ENCODE data around the gene VASH1. TPM values are rescaled to one million over a fixed set of nuclear protein-coding genes. Genes with fewer than 3 reads are reported as not detected.
"Not testable (repeated sequence)": the region's sequence is repeated elsewhere in the genome, so short reads cannot be mapped to it uniquely, and the experiment has no call there.

Gene VASH1
- total RNA-seq = 5.4 TPM

- peak in 2 of 3 donors; percentile 56 to 66 for DNase-seq (ENCODE audit: low read depth in 2 of 3, low spot score in 2 of 3)
These were observed at the start of gene VASH1 for GRCh38 chr14:76761136-76761959. Gene VASH1 (plus strand): TSS chr14:76761468. CDS start chr14:76762822, 1,354 bp downstream.

- DNase-seq (ENCODE audit: low read depth in 2 of 3, low spot score in 2 of 3) = no peak
These were observed 48.1 kb upstream of the VASH1 start for GRCh38 chr14:76713121-76713520.

DNA sequence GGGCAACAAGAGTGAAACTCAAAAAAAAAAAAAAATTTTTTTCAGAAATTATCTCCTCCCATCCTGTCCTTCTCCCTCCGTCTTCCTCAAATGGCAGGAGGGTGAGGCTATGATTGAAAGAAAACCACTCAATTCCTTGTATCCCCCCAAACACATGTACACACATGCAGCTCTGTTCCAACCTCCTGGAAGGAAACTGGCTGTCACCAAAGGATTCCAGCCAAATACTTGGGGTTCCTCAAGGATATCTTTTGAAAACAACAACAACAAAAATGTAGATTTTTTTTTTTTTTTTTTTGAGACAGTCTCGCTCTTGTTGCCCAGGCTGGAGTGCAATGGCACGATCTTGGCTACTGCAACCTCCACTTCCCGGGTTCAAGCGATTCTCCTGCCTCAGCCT is 46.8 kb upstream of the VASH1 start:
- DNase-seq (ENCODE audit: low read depth in 2 of 3, low spot score in 2 of 3) = no peak

DNA sequence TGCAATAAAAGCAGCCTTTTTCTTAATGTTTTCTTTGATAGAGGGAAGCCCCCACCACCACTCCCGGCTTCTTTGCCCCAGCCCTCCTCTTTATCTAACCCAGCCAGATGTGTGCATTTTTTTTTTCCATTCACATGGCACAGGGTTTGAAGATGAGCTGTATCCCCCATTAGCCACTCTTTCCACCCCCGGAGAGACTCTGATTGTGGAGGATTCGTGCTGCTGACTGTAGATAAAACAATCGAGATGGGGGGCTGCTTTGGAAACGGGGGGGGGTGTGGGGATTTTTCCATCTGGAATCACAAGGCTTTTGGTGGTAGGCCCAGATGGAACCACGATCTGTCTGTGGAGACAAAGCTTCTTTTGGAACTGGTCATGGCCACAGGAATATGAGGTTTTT is 46.2 kb upstream of the VASH1 start:
- DNase-seq (ENCODE audit: low read depth in 2 of 3, low spot score in 2 of 3) = peak in 2 of 3 donors; percentile 51 to 67

DNA sequence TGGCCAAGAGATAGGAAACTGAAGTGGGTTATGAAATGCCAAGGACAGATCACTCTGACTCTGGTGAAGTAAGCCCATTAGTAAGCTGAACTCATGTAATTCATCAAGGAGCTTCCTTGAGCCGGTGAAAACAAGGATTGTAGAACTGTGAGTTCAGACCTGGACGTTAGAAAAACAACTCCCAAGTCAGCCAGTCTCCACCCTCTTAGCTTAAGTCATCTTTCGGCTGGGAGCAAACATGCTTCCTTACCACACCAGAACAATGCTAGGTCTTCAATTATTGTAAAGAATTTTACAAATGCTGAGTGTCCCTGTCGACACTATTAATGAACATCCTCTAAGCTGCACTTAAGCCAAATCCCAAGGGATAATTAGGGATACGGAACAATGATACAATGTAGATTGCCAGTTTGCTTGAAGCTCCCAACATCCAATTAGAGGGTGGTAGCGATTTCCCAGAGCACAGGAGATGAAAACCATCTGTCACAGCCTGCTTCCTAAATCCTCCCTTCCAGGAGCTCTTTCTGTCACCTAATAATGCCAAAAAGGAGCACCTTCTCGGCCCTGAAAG is 45.7 kb upstream of the VASH1 start:
- DNase-seq (ENCODE audit: low read depth in 2 of 3, low spot score in 2 of 3) = no peak

DNA sequence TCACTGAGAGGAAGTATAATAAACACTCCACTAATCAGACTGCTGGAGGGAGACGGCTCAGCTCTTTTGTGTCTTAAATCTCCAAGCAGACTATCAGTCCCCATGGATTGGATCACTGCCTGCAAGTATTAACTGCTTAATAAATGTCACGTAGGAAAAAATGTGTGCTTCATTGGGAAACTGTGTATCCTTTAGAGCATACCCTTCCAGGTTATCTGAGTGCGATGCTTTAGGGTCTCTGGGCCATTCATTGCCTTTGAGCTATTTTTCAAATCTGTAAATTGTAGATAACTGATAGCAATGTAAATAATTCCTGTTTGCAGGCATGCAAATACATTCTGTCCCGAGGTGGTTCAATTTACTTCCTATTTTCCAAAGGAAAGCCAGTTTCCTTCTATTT is 45.0 kb upstream of the VASH1 start:
- DNase-seq (ENCODE audit: low read depth in 2 of 3, low spot score in 2 of 3) = no peak

DNA sequence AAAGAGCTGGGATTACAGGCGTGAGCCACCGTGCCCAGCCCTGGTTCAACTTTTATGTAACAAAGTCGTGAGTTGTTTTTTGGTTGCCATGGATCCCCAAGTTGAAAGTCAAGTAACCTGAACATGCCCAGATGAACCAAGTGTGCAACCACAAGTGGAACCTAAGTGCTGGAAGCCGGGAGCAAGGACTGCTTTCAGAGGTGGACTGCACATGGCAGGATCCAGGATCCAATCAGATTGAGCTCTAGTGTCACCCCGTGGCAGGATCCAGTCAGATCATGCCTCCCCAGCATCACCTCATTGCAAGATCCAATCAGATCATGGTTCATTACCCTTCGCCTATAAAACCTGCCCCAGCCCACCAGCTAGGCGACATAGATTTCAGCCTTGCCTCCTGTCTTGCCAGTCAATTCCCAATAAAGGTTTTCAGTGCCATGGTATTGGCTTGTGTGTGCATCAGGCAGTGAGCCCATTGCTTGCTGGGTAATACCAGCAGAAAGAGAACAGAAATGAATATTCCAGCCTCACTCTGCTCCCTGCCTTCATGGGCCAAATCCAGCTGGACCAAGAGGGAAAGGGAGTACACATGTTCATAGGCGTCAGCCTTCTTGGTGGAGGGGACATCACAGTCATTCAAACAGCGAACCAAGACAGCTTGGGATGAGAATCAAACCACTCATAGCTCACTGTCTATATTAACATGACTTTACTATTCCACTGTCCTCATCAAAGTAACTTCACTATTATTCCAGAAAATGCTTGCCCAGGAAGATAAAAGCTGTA is 43.6 kb upstream of the VASH1 start:
- DNase-seq (ENCODE audit: low read depth in 2 of 3, low spot score in 2 of 3) = no peak

- DNase-seq (ENCODE audit: low read depth in 2 of 3, low spot score in 2 of 3) = no peak
These were observed 42.8 kb upstream of the VASH1 start for GRCh38 chr14:76718306-76719040.

- DNase-seq (ENCODE audit: low read depth in 2 of 3, low spot score in 2 of 3) = no peak
These were observed 41.6 kb upstream of the VASH1 start for GRCh38 chr14:76719666-76720065.

- no peak for DNase-seq (ENCODE audit: low read depth in 2 of 3, low spot score in 2 of 3)
These were observed 40.9 kb upstream of the VASH1 start for GRCh38 chr14:76720382-76720813.

DNA sequence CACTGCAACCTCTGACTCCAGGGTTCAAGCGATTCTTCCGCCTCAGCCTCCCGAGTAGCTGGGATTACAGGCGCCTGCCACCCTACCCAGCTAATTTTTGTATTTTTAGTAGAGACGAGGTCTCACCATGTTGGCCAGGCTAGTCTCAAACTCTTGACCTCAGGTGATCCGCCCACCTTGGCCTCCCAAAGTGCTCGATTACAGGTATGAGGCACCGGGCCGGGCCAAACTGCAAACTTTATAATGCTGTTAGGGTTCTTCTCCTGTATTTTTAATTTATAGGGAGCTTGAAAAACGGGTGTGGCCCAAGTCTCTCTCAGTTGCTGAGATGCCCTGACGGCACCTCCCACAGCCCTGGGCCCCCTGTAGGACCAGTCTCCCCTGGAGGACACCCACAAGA is 39.8 kb upstream of the VASH1 start:
- DNase-seq (ENCODE audit: low read depth in 2 of 3, low spot score in 2 of 3) = not testable (repeated sequence)

GRCh38 chr14:76724651-76725550 is 36.4 kb upstream of the VASH1 start:
- no peak for DNase-seq (ENCODE audit: low read depth in 2 of 3, low spot score in 2 of 3)

DNA sequence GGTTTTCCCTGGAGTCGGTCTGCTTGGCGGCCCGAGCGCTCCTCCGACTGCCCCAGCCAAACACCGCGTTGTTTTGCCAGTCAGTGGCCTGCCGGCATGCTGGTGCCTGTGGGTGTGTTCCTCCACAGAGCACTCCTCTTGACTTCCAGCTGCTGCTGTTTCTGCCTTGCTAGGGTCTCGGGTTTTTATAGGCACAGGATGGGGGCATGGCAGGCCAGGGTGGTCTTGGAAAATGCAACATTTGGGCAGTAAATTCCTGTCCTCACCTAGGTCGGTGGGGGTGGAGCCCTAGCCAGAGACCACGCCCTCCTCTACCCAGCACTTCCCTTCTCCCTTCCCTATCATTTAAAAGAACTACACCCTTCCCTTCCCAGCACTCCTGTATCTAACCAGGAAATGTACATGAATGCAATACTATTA is 34.7 kb upstream of the VASH1 start:
- DNase-seq (ENCODE audit: low read depth in 2 of 3, low spot score in 2 of 3) = no peak

DNA sequence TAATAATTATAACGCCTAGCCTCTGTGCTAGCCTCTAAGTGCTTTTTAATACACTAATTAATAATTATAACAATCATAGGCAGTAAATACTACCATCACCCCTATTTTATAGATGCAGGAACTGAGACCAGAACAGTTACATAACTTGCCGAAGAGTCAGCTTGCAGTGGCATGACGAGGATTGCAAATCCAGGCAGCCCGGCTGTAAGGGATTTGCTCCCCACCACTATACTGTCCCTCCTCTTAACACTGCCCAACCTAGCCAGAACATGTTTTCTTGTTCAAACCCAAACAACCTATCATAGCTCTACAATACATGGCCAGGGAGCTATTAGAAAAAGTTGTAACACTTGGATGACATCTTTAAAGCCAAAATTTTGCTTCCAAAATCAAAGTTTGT is 33.9 kb upstream of the VASH1 start:
- DNase-seq (ENCODE audit: low read depth in 2 of 3, low spot score in 2 of 3) = no peak

- no peak for DNase-seq (ENCODE audit: low read depth in 2 of 3, low spot score in 2 of 3)
These were observed 33.4 kb upstream of the VASH1 start for GRCh38 chr14:76727901-76728300.

DNA sequence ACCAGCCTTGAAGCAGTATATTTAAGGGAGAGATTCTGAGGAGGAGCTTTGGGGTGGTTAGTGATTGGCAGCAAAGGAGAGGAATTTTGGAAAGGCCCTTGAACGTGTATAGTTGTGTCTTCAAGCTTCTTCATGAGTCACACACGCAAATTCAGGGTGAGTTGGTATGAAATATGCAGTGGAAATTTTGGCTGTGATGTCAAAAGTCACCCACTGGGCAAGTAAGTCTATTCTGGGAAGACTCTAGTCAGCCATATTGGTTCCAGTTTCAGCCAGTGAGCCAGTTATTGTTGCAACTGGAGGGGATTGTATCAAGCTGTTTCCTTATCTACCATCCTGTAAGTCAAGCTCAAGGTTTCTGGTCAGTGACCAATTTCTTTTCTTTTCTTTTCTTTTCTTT is 32.0 kb upstream of the VASH1 start:
- DNase-seq (ENCODE audit: low read depth in 2 of 3, low spot score in 2 of 3) = no peak

GRCh38 chr14:76729953-76730505 is 31.2 kb upstream of the VASH1 start:
- no peak for DNase-seq (ENCODE audit: low read depth in 2 of 3, low spot score in 2 of 3)

DNA sequence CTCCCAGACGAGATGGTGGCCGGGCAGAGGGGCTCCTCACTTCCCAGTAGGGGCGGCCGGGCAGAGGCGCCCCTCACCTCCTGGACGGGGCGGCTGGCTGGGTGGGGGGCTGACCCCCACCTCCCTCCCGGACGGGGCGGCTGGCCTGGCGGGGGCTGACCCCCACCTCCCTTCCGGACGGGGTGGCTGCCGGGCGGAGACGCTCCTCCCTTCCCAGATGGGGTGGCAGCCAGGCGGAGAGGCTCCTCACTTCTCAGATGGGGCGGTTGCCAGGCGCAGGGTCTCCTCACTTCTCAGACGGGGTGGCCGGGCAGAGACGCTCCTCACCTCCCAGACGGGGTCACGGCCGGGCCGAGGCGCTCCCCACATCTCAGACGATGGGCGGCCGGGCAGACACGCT is 26.8 kb upstream of the VASH1 start:
- DNase-seq (ENCODE audit: low read depth in 2 of 3, low spot score in 2 of 3) = not testable (repeated sequence)

DNA sequence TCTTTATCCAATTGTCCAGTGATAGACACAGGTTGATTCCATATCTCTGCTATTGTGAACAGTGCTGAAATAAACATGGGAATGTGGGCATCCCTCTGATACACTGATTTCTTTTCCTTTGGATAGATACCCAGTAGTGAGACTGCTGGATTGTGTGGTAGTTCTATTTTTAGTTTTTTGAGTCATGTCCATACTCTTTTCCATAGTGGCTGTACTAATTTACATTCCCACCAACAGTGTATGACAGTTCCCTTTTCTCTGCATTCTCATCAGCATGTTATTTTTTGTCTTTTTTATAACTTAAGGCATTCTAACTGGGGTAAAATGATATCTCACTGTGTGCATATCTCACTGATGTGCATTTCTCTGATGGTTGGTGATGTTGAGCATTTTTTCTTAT is 24.8 kb upstream of the VASH1 start:
- no peak for DNase-seq (ENCODE audit: low read depth in 2 of 3, low spot score in 2 of 3)

GRCh38 chr14:76741074-76741473 is 20.2 kb upstream of the VASH1 start:
- DNase-seq (ENCODE audit: low read depth in 2 of 3, low spot score in 2 of 3) = no peak
